ENCODE data around the gene ACTL8. TPM values are rescaled to one million over a fixed set of nuclear protein-coding genes. Genes with fewer than 3 reads are reported as not detected.

The ACTL8 gene
- total RNA-seq, 2 experiments from 2014 or later, result not detected

DNA sequence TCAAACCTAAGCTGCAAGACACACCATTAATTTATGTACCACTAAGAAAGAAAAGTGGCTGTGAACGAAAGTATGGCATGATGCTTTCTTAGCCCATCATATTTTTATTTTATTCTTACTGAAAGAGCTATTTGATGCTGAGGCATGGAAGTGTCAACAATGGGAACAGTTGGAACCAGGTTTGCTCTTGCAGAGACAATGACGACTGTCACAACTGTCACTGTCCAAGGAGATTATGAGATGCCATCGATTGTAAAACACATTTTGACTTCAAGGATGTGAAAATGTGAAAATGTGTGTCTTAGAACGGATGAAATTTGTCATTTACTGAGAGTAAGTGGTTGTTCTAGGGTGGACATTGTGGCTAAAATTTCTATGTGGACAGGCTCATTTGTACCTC, 2.8 kb upstream of the ACTL8 start:
- ChIA-PET POLR2A (no interaction called here), CTCF (no interaction called here)
- H3K9me3 ChIP-seq (ENCODE audit: control insufficient read depth in 1 of 2, insufficient read depth in 1 of 2, low read length in 2 of 2), result peaks cover 38 to 39% of the 10 kb centered on the region in 2 experiments
- Mint-ChIP-seq H3K27me3 (peaks cover 5% of the 10 kb centered on the region), H3K9me3 (peaks cover 10% of the 10 kb centered on the region), H3K27ac (no peak overlapping the region), H3K4me3 (no peak overlapping the region), H3K4me1 (ENCODE audit: low read depth) (no peaks in the 10 kb centered on the region), H3K36me3 (ENCODE audit: low read depth) (peaks cover under 1% of the 10 kb centered on the region)
- no peak overlapping the region for H3K4me3 ChIP-seq (ENCODE audit: low read length)
- ATAC-seq (ENCODE audit: poor library complexity), result no peak
- no peak overlapping the region for H3K27ac ChIP-seq (ENCODE audit: low read depth in 1 of 2, low read length in 2 of 2)
- TF ChIP-seq, protein P1, sequence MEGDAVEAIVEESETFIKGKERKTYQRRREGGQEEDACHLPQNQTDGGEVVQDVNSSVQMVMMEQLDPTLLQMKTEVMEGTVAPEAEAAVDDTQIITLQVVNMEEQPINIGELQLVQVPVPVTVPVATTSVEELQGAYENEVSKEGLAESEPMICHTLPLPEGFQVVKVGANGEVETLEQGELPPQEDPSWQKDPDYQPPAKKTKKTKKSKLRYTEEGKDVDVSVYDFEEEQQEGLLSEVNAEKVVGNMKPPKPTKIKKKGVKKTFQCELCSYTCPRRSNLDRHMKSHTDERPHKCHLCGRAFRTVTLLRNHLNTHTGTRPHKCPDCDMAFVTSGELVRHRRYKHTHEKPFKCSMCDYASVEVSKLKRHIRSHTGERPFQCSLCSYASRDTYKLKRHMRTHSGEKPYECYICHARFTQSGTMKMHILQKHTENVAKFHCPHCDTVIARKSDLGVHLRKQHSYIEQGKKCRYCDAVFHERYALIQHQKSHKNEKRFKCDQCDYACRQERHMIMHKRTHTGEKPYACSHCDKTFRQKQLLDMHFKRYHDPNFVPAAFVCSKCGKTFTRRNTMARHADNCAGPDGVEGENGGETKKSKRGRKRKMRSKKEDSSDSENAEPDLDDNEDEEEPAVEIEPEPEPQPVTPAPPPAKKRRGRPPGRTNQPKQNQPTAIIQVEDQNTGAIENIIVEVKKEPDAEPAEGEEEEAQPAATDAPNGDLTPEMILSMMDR (IDR thresholded peaks at IDR 0.05), result no peak
- DNase-seq, result no peak
- peaks cover 0 to 3% of the 10 kb centered on the region in 2 experiments for H3K27me3 ChIP-seq (ENCODE audit: control insufficient read depth in 1 of 2, insufficient read depth in 2 of 2, low read length in 2 of 2)
- no peaks in the 10 kb centered on the region for H3K4me1 ChIP-seq (ENCODE audit: insufficient read depth, low read length)
- no peaks in the 10 kb centered on the region for H3K36me3 ChIP-seq (ENCODE audit: insufficient read depth, low read length)
- intact Hi-C loops (cut with DNase I, micrococcal nuclease), result no loop called here

DNA sequence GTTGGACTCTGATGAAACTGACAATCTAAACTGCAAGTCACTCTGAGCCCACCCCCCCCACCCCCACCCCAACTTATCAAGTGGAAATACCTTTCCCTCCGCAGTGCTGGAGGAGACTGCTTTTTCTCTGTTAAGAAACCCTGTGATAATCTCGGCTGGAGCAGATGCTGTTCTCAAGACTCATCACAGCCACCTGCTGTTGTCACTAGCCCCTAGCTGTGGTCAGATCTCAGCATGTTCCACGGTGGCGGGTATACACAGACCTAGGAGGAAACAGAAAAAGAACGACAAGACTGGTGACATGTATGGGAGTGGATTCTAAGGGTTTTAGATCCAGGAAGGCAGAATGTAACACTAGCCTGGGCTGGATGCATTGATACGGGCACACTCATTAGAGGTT, 2.3 kb downstream of the ACTL8 start:
- no peak for ATAC-seq (ENCODE audit: poor library complexity)
- DNase-seq, result no peak
- ChIA-PET CTCF (no interaction called here), POLR2A (no interaction called here)
- Mint-ChIP-seq H3K27me3 (no peaks in the 10 kb centered on the region), H3K4me3 (no peak overlapping the region), H3K27ac (no peak overlapping the region), H3K4me1 (ENCODE audit: low read depth) (no peaks in the 10 kb centered on the region), H3K9me3 (peaks cover 20% of the 10 kb centered on the region), H3K36me3 (ENCODE audit: low read depth) (peaks cover 15% of the 10 kb centered on the region)
- Histone ChIP-seq H3K27ac (ENCODE audit: low read depth in 1 of 2, low read length in 2 of 2) (no peak overlapping the region), H3K27me3 (ENCODE audit: control insufficient read depth in 1 of 2, insufficient read depth in 2 of 2, low read length in 2 of 2) (no peaks in the 10 kb centered on the region), H3K4me3 (ENCODE audit: low read length) (no peak overlapping the region), H3K36me3 (ENCODE audit: insufficient read depth, low read length) (no peaks in the 10 kb centered on the region), H3K9me3 (ENCODE audit: control insufficient read depth in 1 of 2, insufficient read depth in 1 of 2, low read length in 2 of 2) (peaks cover 63 to 72% of the 10 kb centered on the region in 2 experiments), H3K4me1 (ENCODE audit: insufficient read depth, low read length) (no peaks in the 10 kb centered on the region)
- TF ChIP-seq, protein P1 (IDR thresholded peaks at IDR 0.05), result no peak
- intact Hi-C loops (cut with DNase I, micrococcal nuclease), result no loop called here

DNA sequence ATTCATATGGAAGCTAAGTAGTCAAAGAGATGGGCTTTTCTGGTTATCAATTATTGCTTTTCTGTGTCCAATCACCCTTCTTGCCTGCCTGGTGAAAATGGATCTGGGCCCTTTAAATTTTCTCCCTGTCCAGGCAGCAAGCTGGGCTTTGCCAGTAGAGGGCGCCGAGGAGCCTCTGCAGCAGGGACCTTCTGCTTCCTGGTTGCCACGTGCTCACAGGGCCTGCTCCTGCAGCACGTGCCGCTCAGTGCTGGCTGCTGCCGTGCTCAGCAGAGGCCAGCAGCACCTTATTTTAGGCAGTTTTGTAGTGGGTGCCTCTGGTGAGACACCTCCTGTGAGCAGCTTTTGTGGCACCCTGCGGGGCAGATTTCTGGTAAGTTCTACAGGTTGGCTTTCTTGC, 4.0 kb downstream of the ACTL8 start:
- DNase-seq (no peak), ATAC-seq (ENCODE audit: poor library complexity) (no peak)
- no peak overlapping the region for H3K27ac Mint-ChIP-seq
- Histone ChIP-seq H3K4me1 (ENCODE audit: insufficient read depth, low read length) (no peaks in the 10 kb centered on the region), H3K27ac (ENCODE audit: low read depth in 1 of 2, low read length in 2 of 2) (no peak overlapping the region), H3K9me3 (ENCODE audit: control insufficient read depth in 1 of 2, insufficient read depth in 1 of 2, low read length in 2 of 2) (peaks cover 65 to 79% of the 10 kb centered on the region in 2 experiments), H3K27me3 (ENCODE audit: control insufficient read depth in 1 of 2, insufficient read depth in 2 of 2, low read length in 2 of 2) (peaks cover 0 to 3% of the 10 kb centered on the region in 2 experiments), H3K4me3 (ENCODE audit: low read length) (no peak overlapping the region), H3K36me3 (ENCODE audit: insufficient read depth, low read length) (no peaks in the 10 kb centered on the region)
- no peaks in the 10 kb centered on the region for H3K4me1 Mint-ChIP-seq (ENCODE audit: low read depth)
- ChIA-PET CTCF (no interaction called here), POLR2A (no interaction called here)
- TF ChIP-seq, protein P1 (IDR thresholded peaks at IDR 0.05), result no peak
- no peaks in the 10 kb centered on the region for H3K27me3 Mint-ChIP-seq
- peaks cover 15% of the 10 kb centered on the region for H3K36me3 Mint-ChIP-seq (ENCODE audit: low read depth)
- peaks cover 14% of the 10 kb centered on the region for H3K9me3 Mint-ChIP-seq
- intact Hi-C loops (cut with DNase I, micrococcal nuclease), result no loop called here
- H3K4me3 Mint-ChIP-seq, result no peak overlapping the region
